Retinal pigment epithelial cell (primary cell): ENCODE data around the gene SYF2.
"Not testable (repeated sequence)": the region's sequence is repeated elsewhere in the genome, so short reads cannot be mapped to it uniquely, and the experiment has no call there.

Experiments
- DNase-seq: peaks from one replicate; pipeline ENCODE4 v3.0.0-alpha.2; 2010; ENCODE audit warnings: low read depth
- H3K4me3 ChIP-seq: 2 replicates; pipeline ENCODE4 v1.5.1; 2011; ENCODE audit warnings: mild to moderate bottlenecking, low read length, control low read depth, moderate library complexity
- TF ChIP-seq, protein P1 (sequence below): conservative IDR thresholded peaks from 2 replicates; pipeline ENCODE4 v1.5.1; 2011; ENCODE audit warnings: low read depth, low read length, control low read depth, inconsistent platforms

Gene SYF2

DNA sequence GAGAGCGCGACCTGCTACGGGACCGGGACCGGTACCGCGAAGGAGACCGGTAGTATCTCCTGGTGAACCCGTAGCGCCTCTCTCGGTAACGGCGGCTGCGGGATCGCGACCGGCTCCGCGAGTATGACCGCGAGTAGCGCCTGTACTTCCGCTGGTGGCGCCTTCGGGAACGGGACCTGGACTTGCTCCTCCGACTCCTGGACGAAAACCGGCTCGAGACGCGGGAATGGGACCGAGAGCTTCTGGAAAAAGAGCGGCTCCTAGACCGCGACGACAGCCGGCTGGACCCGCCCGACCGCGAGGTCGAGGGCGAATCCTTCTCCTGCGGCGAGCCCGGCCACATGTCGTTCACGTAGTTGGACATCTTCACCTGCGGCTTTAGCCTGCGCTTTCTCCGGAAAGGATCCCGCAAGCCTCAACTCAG, 14.3 kb upstream of the SYF2 start:
- H3K4me3 ChIP-seq, result peak overlapping the region; percentile 99
- TF ChIP-seq, protein P1, sequence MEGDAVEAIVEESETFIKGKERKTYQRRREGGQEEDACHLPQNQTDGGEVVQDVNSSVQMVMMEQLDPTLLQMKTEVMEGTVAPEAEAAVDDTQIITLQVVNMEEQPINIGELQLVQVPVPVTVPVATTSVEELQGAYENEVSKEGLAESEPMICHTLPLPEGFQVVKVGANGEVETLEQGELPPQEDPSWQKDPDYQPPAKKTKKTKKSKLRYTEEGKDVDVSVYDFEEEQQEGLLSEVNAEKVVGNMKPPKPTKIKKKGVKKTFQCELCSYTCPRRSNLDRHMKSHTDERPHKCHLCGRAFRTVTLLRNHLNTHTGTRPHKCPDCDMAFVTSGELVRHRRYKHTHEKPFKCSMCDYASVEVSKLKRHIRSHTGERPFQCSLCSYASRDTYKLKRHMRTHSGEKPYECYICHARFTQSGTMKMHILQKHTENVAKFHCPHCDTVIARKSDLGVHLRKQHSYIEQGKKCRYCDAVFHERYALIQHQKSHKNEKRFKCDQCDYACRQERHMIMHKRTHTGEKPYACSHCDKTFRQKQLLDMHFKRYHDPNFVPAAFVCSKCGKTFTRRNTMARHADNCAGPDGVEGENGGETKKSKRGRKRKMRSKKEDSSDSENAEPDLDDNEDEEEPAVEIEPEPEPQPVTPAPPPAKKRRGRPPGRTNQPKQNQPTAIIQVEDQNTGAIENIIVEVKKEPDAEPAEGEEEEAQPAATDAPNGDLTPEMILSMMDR, result no peak
- DNase-seq, result no peak

DNA sequence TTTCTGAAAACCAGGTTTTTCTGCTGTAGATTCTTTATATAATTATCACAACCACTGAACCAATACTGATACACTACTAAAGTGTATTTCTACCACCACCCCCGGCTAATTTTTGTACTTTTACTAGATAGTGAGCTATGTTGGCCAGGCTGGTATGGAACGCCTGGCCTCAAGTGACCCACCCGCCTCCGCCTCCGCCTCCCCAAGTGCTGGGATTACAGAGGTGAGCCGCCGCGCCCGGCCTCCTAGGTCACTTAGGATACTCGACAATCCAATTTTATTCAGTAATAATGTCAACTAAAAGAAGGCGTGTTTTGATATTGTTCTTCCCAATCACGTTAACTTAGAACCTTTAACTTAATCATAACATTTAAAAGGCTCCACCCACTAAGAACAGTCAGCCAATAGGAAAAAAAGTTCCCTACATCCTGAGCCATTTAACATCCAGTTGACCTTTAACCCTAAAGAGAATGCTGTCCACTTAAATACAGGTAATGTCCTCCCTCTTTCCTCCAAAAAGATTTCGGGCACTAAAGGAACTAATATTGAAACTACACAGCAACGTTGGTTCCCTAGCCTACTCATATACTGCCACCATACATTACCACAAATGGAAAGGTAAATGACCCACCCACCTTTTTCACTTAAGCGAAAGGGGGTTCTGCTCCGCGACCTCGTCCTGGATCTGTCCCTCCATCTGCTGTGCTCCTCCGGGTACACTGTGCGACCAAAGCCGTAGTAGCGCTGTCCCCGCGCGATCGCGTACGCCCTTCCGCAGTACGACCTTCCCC, 13.7 kb upstream of the SYF2 start:
- peak overlapping the region; percentile 99 for H3K4me3 ChIP-seq
- TF ChIP-seq, protein P1, result no peak
- no peak for DNase-seq

DNA sequence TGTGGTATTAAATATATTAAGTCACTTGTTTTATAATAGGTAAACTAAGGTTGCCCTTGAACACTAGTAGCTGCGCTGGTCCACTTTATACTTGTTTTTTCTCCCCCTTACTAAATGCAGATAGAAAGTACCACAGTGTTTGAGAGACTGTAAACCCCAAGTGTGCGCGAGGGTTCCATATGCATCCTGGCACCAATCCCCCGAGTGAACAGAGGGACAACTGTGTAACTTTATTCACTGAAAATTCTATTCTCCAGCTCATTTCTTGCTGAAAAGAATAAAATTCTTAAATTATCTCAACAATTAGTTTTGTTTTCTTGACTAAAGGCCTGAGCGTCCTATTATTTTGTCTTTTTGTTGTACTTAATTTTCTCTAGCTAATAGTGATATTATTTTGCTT, 13.1 kb upstream of the SYF2 start:
- TF ChIP-seq, protein P1, result no peak
- peak overlapping the region; percentile 99 for H3K4me3 ChIP-seq
- DNase-seq, result no peak

DNA sequence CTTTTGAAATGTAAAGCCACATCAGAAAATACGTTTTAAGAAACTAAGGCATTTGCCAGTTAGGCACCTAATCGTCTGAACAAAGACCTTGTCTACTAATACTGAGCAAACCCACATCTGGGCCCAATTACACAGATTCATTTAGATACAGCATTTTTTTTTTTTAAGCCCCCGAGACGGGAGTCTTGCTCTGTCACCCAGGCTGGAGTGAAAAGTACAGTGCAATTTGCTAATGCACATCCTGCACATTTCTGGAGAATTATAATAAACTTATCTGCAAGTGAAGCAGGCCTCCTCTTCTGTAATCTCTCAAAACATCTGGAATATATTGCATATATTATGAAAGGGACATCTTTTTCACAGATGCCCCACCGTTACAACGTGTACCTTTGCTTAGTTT, 11.6 kb upstream of the SYF2 start:
- TF ChIP-seq, protein P1, result no peak
- DNase-seq, result no peak
- H3K4me3 ChIP-seq, result no peak overlapping the region

DNA sequence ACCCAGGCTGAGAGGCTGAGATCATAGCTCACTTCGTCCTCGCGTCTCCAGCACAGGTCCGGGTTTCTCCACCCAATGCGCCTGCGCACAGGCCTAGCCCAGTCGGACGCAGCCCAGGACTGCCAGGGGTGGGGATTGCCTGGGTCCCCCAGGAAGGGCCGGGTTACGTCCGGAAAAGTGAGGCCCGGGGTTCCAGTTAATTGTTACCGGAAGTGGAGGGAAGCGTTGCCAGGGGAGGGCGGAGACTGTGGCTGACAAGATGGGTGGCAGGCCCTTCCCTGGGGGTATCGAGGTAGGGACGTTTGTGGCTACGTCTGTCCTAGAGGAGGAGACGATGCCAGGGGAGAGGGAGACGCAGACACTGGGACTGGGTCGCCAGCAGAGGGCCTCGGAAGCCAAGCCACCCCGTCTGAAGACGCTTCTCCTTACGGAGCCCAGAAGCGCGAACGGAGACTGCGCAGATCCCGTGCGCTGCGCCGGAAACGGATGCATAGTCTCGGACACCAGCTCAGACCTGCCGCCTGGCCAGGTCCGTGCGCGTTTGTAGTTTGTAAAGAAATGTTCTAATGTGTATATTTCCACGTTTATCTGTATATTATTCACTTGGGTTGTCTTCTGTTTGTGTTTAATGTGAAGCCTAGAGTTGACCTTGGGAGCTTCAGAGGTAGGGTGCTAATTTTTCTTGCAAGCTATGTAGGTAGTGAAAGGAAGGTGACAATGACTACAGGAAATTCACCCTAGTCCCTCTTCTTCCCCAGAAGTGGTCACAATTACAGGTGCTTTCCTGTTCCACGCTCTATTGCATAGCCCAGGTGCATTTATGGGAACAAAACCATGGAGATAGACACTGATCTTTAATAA, 7.6 kb upstream of the SYF2 start:
- peak overlapping the region; percentile 60 for H3K4me3 ChIP-seq
- TF ChIP-seq, protein P1, result peak; percentile 65
- peak; percentile 60 for DNase-seq

DNA sequence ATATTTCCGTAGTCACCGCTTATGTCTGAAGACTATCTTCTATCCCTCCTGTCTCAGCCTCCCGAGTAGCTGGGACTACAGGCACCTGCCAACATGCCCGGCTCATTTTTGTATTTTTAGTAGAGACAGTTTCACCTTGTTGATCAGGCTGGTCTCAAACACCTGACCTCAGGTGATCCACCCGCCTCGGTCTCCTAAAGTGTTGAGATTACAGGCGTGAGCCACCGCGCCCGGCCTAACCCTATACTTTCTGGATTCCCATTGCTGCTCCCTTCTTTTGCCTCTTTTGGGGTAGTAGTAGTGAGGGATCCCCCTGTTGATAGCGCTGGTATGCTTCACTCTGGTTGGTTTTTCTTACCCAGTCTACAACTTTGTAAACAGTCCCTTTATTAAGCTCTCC, 5.7 kb upstream of the SYF2 start:
- TF ChIP-seq, protein P1, result no peak
- no peak for DNase-seq
- no peak overlapping the region for H3K4me3 ChIP-seq

DNA sequence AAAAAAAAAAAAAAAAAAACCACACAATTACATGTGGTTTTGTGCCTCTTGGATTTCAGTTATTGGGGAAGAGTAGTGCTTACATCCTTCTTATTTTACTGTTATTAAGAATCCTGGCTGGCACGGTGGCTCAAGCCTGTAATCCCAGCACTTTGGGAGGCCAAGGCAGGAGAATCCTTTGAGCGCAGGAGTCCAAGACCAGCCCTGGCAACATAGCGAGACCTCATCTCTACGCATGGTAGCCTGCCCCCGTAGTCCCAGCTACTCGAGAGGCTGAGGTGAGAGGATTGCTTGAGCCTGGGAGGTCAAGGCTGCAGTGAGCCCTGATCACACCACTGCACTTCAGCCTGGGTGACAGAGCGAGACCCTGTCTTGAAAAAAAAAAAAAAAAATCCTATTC, 4.0 kb upstream of the SYF2 start:
- not testable (repeated sequence) for H3K4me3 ChIP-seq, DNase-seq

DNA sequence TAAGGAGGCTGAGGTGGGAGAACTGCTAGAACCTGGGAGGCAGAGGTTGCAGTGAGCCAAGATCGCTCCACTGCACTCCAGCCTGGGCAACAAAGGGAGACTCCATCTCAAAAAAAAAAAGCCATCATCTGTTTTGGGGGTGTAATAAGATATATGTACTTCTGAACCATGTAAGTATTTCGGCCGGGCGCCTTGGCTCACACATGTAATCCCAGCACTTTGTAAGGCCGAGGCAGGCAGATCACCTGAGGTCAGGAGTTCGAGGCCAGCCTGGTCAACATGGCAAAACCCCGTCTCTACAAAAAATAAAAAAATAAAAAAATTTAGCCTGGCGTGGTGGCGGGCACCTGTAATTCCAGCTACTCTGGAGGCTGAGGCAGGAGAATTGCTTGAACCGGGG, 3.1 kb upstream of the SYF2 start:
- H3K4me3 ChIP-seq, DNase-seq: not testable (repeated sequence)
